ENCODE results near the gene ZNF668.

ZNF668 gene

GRCh38 chr16:31089199-31089598 lies 15.2 kb upstream of the ZNF668 start:
- H3K4me3 ChIP-seq (replicated peaks; ENCODE audit: insufficient read depth, low read length) = no peak overlapping the region
- no peaks in the 10 kb centered on the region for H3K27me3 ChIP-seq (ENCODE audit: insufficient read depth, poor library complexity, severe bottlenecking)
- no peak overlapping the region for H3K27ac ChIP-seq (replicated peaks)
- no peak for DNase-seq (ENCODE audit: low read depth in 1 of 2, low spot score in 1 of 2)
- no peak for TF ChIP-seq CTCF (IDR thresholded peaks at IDR 0.05; ENCODE audit: insufficient read depth, low read length)
- TF ChIP-seq GABPA (IDR thresholded peaks at IDR 0.05; ENCODE audit: low read depth) = no peak
- TF ChIP-seq POLR2AphosphoS5 (IDR thresholded peaks at IDR 0.05; ENCODE audit: low read depth) = no peak
- TF ChIP-seq SPI1 (IDR thresholded peaks at IDR 0.05; ENCODE audit: borderline replicate concordance, low read depth) = no peak
- no peak for TF ChIP-seq REST (IDR thresholded peaks at IDR 0.05; ENCODE audit: insufficient replicate concordance, low read depth)

- Histone ChIP-seq H3K27ac (replicated peaks) (no peak within 1 kb of the TSS), H3K4me3 (replicated peaks; ENCODE audit: insufficient read depth, low read length) (no peak within 1 kb of the TSS), H3K27me3 (ENCODE audit: insufficient read depth, poor library complexity, severe bottlenecking) (no peaks in the 10 kb centered on the region)
- TF ChIP-seq POLR2AphosphoS5 (IDR thresholded peaks at IDR 0.05; ENCODE audit: low read depth) = no peak
- no peak for DNase-seq (ENCODE audit: low read depth in 1 of 2, low spot score in 1 of 2)
Measured at GRCh38 chr16:31088459-31089183, 14.6 kb upstream of the ZNF668 start, which contains the start of gene PRSS53. TSS of gene PRSS53 (minus strand) at chr16:31088943. CDS start at chr16:31088809, 134 bp downstream.

GRCh38 chr16:31087971-31088370 lies 13.9 kb upstream of the ZNF668 start:
- no peak for DNase-seq (ENCODE audit: low read depth in 1 of 2, low spot score in 1 of 2)
- H3K27me3 ChIP-seq (ENCODE audit: insufficient read depth, poor library complexity, severe bottlenecking) = no peaks in the 10 kb centered on the region
- H3K27ac ChIP-seq (replicated peaks) = no peak overlapping the region
- H3K4me3 ChIP-seq (replicated peaks; ENCODE audit: insufficient read depth, low read length) = no peak overlapping the region
- TF ChIP-seq SPI1 (IDR thresholded peaks at IDR 0.05; ENCODE audit: borderline replicate concordance, low read depth) = no peak

- H3K4me3 ChIP-seq (replicated peaks; ENCODE audit: insufficient read depth, low read length) = no peak overlapping the region
- no peak for DNase-seq (ENCODE audit: low read depth in 1 of 2, low spot score in 1 of 2)
- TF ChIP-seq REST (IDR thresholded peaks at IDR 0.05; ENCODE audit: insufficient replicate concordance, low read depth) (no peak), POLR2AphosphoS5 (IDR thresholded peaks at IDR 0.05; ENCODE audit: low read depth) (no peak), CTCF (IDR thresholded peaks at IDR 0.05; ENCODE audit: insufficient read depth, low read length) (no peak), SPI1 (IDR thresholded peaks at IDR 0.05; ENCODE audit: borderline replicate concordance, low read depth) (no peak)
- no peaks in the 10 kb centered on the region for H3K27me3 ChIP-seq (ENCODE audit: insufficient read depth, poor library complexity, severe bottlenecking)
- no peak overlapping the region for H3K27ac ChIP-seq (replicated peaks)
Measured at GRCh38 chr16:31087481-31087880, 13.4 kb upstream of the ZNF668 start.

GRCh38 chr16:31086629-31086906 lies 12.5 kb upstream of the ZNF668 start:
- TF ChIP-seq POLR2AphosphoS5 (IDR thresholded peaks at IDR 0.05; ENCODE audit: low read depth) = no peak
- no peak for TF ChIP-seq CTCF (IDR thresholded peaks at IDR 0.05; ENCODE audit: insufficient read depth, low read length)
- no peak for TF ChIP-seq REST (IDR thresholded peaks at IDR 0.05; ENCODE audit: insufficient replicate concordance, low read depth)
- no peak for TF ChIP-seq GABPA (IDR thresholded peaks at IDR 0.05; ENCODE audit: low read depth)
- TF ChIP-seq SPI1 (IDR thresholded peaks at IDR 0.05; ENCODE audit: borderline replicate concordance, low read depth) = no peak
- no peak overlapping the region for H3K27ac ChIP-seq (replicated peaks)
- H3K27me3 ChIP-seq (ENCODE audit: insufficient read depth, poor library complexity, severe bottlenecking) = no peaks in the 10 kb centered on the region
- no peak for DNase-seq (ENCODE audit: low read depth in 1 of 2, low spot score in 1 of 2)
- no peak overlapping the region for H3K4me3 ChIP-seq (replicated peaks; ENCODE audit: insufficient read depth, low read length)

All from HL-60 (cell line).